Heart left ventricle (tissue), 13 donors: ENCODE measurements around the gene COL23A1.

Experiments
- CTCF ChIP-seq, 12 donors: fragments of 200-600 bp; sonication (generic) in 4 of 12; IDR thresholded peaks; one replicate each; pipeline versions ENCODE4 v1.5.0 to v1.8.0; 2018 to 2022; ENCODE audit warnings: antibody characterized with exemption in 12 of 12, mild to moderate bottlenecking in 5 of 12
- POLR2A ChIP-seq, 2 donors: fragments of 450-650 bp; IDR thresholded peaks; one replicate each; pipeline ENCODE4 v1.6.1; 2017; ENCODE audit warnings: antibody characterized with exemption in 2 of 2, mild to moderate bottlenecking in 2 of 2, moderate library complexity in 2 of 2
- donor health status: ischemic (EF 13 %, LVEDD 7.1; RV severe dilation, severe dysfunction).
- donor health status: DM: no; HTN: yes; CAD: no.
- donor health status: DM: no; HTN: no; CAD: no.
- donor health status: ischemic (EF 25% LVEDD 6.9; RV normal size, moderate dysfunction).
- donor health status: ischemic (EF 25% LVEDD 5.7; RV mildly dilated, moderate dysfunction).
- donor health status: ischemic (EF 35%, LVEDD 5.7; RV mildly dilated, moderate dysfunction).
- donor health status: nonischemic (EF 11% LVEDD 7.7; RV severe dilation, severe dysfunction).
- donor health status: DM: yes; HTN: yes; CAD: no.
- donor health status: PGD.
- donor health status: ischemic (EF 29% LVEDD 5.4; RV normal size, mild dysfunction).
- donor health status: nonischemic (EF 23%, LVEDD 6.1; RV moderate dilation, normal function).

- no peak for TF ChIP-seq CTCF (IDR thresholded peaks at IDR 0.05)
- no peak for TF ChIP-seq POLR2A (IDR thresholded peaks at IDR 0.05)
These were observed 43.5 kb downstream of the COL23A1 start for GRCh38 chr5:178546675-178547033.
